Measurements from ENCODE around the gene S100A3.

S100A3 gene

GRCh38 chr1:153561466-153561985, 12.5 kb upstream of the S100A3 start:
- intact Hi-C loops (cut with DNase I; ENCODE audit: low total_unique reads): no loop called here
- Histone ChIP-seq H3K27ac (no peak overlapping the region), H3K36me3 (no peaks in the 10 kb centered on the region), H3K27me3 (no peaks in the 10 kb centered on the region), H3K9me3 (no peaks in the 10 kb centered on the region), H3K4me3 (no peak overlapping the region), H3K4me1 (peaks cover 10 to 18% (median 14%) of the 10 kb centered on the region in 4 donors)
- TF ChIP-seq CTCF (IDR thresholded peaks at IDR 0.05): no peak
- no peak for DNase-seq

DNA sequence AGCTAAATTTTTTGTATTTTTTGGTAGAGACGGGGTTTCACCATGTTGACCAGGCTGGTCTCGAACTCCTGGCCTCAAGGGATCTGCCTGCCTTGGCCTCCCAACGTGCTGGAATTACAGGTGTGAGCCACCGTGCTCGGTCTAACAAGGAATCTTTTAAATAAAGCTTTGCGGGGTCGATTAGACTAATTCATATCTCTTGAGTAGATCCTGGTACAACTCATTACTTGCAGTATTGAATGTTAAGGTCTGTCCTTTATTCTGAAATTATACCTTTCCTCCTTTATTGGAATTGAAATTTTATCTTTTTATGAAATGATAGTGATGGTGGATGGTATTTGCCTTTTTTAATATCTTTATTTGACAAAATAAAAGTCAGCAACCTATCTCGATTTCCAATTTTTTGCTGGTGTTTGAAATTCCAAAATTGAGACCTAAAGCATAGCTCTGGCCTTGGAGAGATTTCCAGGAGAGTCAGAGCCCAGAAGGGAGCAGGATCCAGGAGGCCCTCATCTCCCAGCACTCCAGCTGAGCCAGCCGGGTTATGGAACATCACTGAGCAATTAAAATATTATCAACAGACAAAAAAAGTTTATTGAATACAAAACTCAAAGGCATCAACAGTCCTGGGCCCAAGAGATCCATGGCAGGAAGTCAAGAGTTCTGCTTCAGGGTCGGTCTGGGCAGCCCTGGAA, 11.9 kb upstream of the S100A3 start:
- DNase-seq: no peak
- no peaks in the 10 kb centered on the region for H3K36me3 ChIP-seq
- TF ChIP-seq CTCF (IDR thresholded peaks at IDR 0.05): no peak
- intact Hi-C loops (cut with DNase I; ENCODE audit: low total_unique reads): no loop called here
- H3K27me3 ChIP-seq: no peaks in the 10 kb centered on the region
- H3K9me3 ChIP-seq: no peaks in the 10 kb centered on the region
- no peak overlapping the region for H3K4me3 ChIP-seq
- peaks cover 6 to 12% (median 8%) of the 10 kb centered on the region in 4 donors for H3K4me1 ChIP-seq
- H3K27ac ChIP-seq: no peak overlapping the region

DNA sequence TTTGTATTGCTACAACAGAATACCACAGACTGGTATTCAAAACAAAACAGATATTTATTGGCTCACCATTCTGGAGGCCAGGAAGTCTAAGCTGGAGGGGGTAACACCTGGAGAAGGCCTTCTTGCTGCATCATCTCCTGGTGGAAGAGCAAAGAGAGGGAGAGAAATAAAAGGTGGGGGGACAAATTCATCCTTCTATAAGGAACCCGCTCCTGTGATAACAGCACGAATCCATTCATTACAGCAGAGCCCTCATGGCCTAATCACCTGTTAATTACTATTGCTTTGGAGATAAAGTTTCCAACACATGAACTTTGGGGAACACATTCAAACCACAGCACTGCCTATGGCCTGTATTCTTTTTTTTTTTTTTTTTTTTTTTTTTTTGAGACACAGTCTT, 11.2 kb upstream of the S100A3 start:
- peaks cover 0 to 5% (median 1%) of the 10 kb centered on the region in 4 donors for H3K4me1 ChIP-seq
- intact Hi-C loops (cut with DNase I; ENCODE audit: low total_unique reads): no loop called here
- TF ChIP-seq CTCF (IDR thresholded peaks at IDR 0.05): no peak
- H3K36me3 ChIP-seq: no peaks in the 10 kb centered on the region
- no peak overlapping the region for H3K4me3 ChIP-seq
- no peaks in the 10 kb centered on the region for H3K27me3 ChIP-seq
- no peak for DNase-seq
- H3K9me3 ChIP-seq: no peaks in the 10 kb centered on the region
- no peak overlapping the region for H3K27ac ChIP-seq

DNA sequence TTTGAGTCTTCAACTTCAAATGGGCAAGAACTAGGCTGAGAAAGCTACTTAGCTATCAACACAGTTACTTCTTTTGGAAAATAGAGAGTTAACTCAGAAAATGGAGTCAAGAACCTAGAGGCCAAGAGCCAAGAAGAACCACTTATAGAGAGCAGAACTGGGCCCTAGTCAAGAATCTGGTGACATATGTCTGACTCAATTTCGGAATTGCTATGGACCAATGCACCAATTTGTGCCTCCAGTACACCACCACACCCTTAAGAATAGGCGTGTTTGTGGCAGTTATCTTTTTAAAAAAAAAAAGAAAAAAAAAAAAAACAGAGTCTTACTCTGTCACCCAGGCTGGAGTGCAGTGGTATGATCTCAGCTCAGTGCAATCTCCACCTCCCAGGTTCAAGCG, 8.8 kb upstream of the S100A3 start:
- DNase-seq: no peak
- no peak overlapping the region for H3K27ac ChIP-seq
- no peaks in the 10 kb centered on the region for H3K9me3 ChIP-seq
- peaks cover 0 to 20% (median 20%) of the 10 kb centered on the region in 4 donors for H3K4me1 ChIP-seq
- H3K36me3 ChIP-seq: no peaks in the 10 kb centered on the region
- no peak overlapping the region for H3K4me3 ChIP-seq
- TF ChIP-seq CTCF (IDR thresholded peaks at IDR 0.05): no peak
- H3K27me3 ChIP-seq: no peaks in the 10 kb centered on the region
- intact Hi-C loops (cut with DNase I; ENCODE audit: low total_unique reads): no loop called here

- Histone ChIP-seq H3K27me3 (no peaks in the 10 kb centered on the region), H3K36me3 (no peaks in the 10 kb centered on the region), H3K27ac (no peak overlapping the region), H3K4me3 (no peak overlapping the region), H3K4me1 (peaks cover 0 to 22% (median 20%) of the 10 kb centered on the region in 4 donors), H3K9me3 (no peaks in the 10 kb centered on the region)
- intact Hi-C loops (cut with DNase I; ENCODE audit: low total_unique reads): no loop called here
- DNase-seq: no peak
- TF ChIP-seq CTCF (IDR thresholded peaks at IDR 0.05): no peak
These were observed 7.3 kb upstream of the S100A3 start for GRCh38 chr1:153556348-153556747.

All from tibial artery (tissue), 4 donors.